SK-N-SH treated with all-trans-retinoic acid at 6 μM for 48 hours (cell line): ENCODE results near the gene THAP2.
"Not testable (repeated sequence)": the region's sequence is repeated elsewhere in the genome, so short reads cannot be mapped to it uniquely, and the experiment has no call there.

Experiments
- ATAC-seq: fragments of 200-7000 bp; cut with Tn5 transposase; 3 replicates; pipeline ENCODE4 v1.9.1; 2020; ENCODE audit warnings: mild to moderate bottlenecking, moderate library complexity
- ARNTL ChIP-seq: fragments of 450-650 bp; formaldehyde crosslinking; IDR thresholded peaks from 2 replicates; pipeline ENCODE4 v1.5.0; 2020; ENCODE audit warnings: low read depth, mild to moderate bottlenecking, moderate library complexity, borderline replicate concordance
- CSDC2 ChIP-seq: fragments of 250-450 bp; sonication (Bioruptor Pico); IDR thresholded peaks from 2 replicates; pipeline ENCODE4 v1.5.0; 2020; ENCODE audit warnings: mild to moderate bottlenecking, moderate library complexity
- ESRRG ChIP-seq: fragments of 250-450 bp; sonication (Bioruptor Pico); IDR thresholded peaks from 2 replicates; pipeline ENCODE4 v1.6.1; 2021; ENCODE audit warnings: mild to moderate bottlenecking
- GLIS3 ChIP-seq: fragments of 250-450 bp; sonication (Bioruptor Pico); IDR thresholded peaks from 2 replicates; pipeline ENCODE4 v1.5.0; 2020; ENCODE audit warnings: mild to moderate bottlenecking, moderate library complexity
- ISL1 ChIP-seq: fragments of 250-450 bp; sonication (Bioruptor Pico); IDR thresholded peaks from 2 replicates; pipeline ENCODE4 v2.1.2; 2022; ENCODE audit warnings: mild to moderate bottlenecking, moderate library complexity
- OSR1 ChIP-seq: fragments of 250-450 bp; sonication (Bioruptor Pico); IDR thresholded peaks from 2 replicates; pipeline ENCODE4 v1.8.0; 2022; ENCODE audit warnings: moderate library complexity, mild to moderate bottlenecking, inconsistent platforms
- POU6F1 ChIP-seq: fragments of 250-450 bp; sonication (Bioruptor Pico); IDR thresholded peaks from 2 replicates; pipeline ENCODE4 v1.8.0; 2021; ENCODE audit warnings: low read depth, mild to moderate bottlenecking, moderate library complexity, borderline replicate concordance
- PPARA ChIP-seq: fragments of 250-450 bp; sonication (Bioruptor Pico); IDR thresholded peaks from 2 replicates; pipeline ENCODE4 v1.5.0; 2020; ENCODE audit warnings: mild to moderate bottlenecking, borderline replicate concordance
- RARB ChIP-seq: fragments of 250-450 bp; sonication (Bioruptor Pico); IDR thresholded peaks from 2 replicates; pipeline ENCODE4 v1.8.0; 2021; ENCODE audit warnings: mild to moderate bottlenecking, moderate library complexity
- SNAI2 ChIP-seq: fragments of 250-450 bp; sonication (Bioruptor Pico); IDR thresholded peaks from 2 replicates; pipeline ENCODE4 v1.5.0; 2020; ENCODE audit warnings: mild to moderate bottlenecking, moderate library complexity
- TCF4 ChIP-seq: fragments of 250-450 bp; sonication (Bioruptor Pico); IDR thresholded peaks from 2 replicates; pipeline ENCODE4 v1.8.0; 2021; ENCODE audit warnings: mild to moderate bottlenecking, moderate library complexity, borderline replicate concordance
- TOX ChIP-seq: fragments of 250-450 bp; sonication (Bioruptor Pico); IDR thresholded peaks from 2 replicates; pipeline ENCODE4 v1.8.0; 2021; ENCODE audit warnings: mild to moderate bottlenecking, moderate library complexity, borderline replicate concordance
- ZFP3 ChIP-seq: fragments of 250-450 bp; sonication (Bioruptor Pico); IDR thresholded peaks from 2 replicates; pipeline ENCODE4 v1.5.0; 2020; ENCODE audit warnings: mild to moderate bottlenecking, moderate library complexity
- ZFP30 ChIP-seq: fragments of 450-650 bp; formaldehyde crosslinking; IDR thresholded peaks from 2 replicates; pipeline ENCODE4 v1.5.0; 2022; ENCODE audit warnings: mild to moderate bottlenecking, moderate library complexity
- ZNF565 ChIP-seq: fragments of 450-650 bp; formaldehyde crosslinking; conservative IDR thresholded peaks from 2 replicates; pipeline ENCODE4 v1.5.0; 2020; ENCODE audit warnings: low read depth, mild to moderate bottlenecking, moderate library complexity
- ZNF70 ChIP-seq: fragments of 450-650 bp; formaldehyde crosslinking; IDR thresholded peaks from 2 replicates; pipeline ENCODE4 v1.5.0; 2020; ENCODE audit warnings: mild to moderate bottlenecking, moderate library complexity
- ZNF8 ChIP-seq: fragments of 450-650 bp; formaldehyde crosslinking; IDR thresholded peaks from 2 replicates; pipeline ENCODE4 v1.5.0; 2020; ENCODE audit warnings: mild to moderate bottlenecking, moderate library complexity
- TF ChIP-seq, protein P1 (sequence below): fragments of 250-450 bp; sonication (Bioruptor Pico); IDR thresholded peaks from 2 replicates; pipeline ENCODE4 v1.5.0; 2020; ENCODE audit warnings: mild to moderate bottlenecking, moderate library complexity
- TF ChIP-seq, protein P2 (sequence below): fragments of 250-450 bp; sonication (Bioruptor Pico); IDR thresholded peaks from 2 replicates; pipeline ENCODE4 v1.5.1; 2021; ENCODE audit warnings: mild to moderate bottlenecking, moderate library complexity
- TF ChIP-seq, protein P3 (sequence below): fragments of 250-450 bp; sonication (Bioruptor Pico); IDR thresholded peaks from 2 replicates; pipeline ENCODE4 v1.8.0; 2020; ENCODE audit warnings: mild to moderate bottlenecking, moderate library complexity, borderline replicate concordance

The THAP2 gene

GRCh38 chr12:71684081-71684480, 20.0 kb downstream of the THAP2 start:
- ATAC-seq: no peak
- TF ChIP-seq CSDC2 (no peak), RARB (CRISPR knock-in tag) (no peak), POU6F1 (CRISPR knock-in tag) (no peak), ISL1 (no peak), PPARA (CRISPR knock-in tag) (no peak), GLIS3 (CRISPR knock-in tag) (no peak), ZNF70 (CRISPR knock-in tag) (no peak), ZFP3 (CRISPR knock-in tag) (no peak)
- TF ChIP-seq, protein P1, sequence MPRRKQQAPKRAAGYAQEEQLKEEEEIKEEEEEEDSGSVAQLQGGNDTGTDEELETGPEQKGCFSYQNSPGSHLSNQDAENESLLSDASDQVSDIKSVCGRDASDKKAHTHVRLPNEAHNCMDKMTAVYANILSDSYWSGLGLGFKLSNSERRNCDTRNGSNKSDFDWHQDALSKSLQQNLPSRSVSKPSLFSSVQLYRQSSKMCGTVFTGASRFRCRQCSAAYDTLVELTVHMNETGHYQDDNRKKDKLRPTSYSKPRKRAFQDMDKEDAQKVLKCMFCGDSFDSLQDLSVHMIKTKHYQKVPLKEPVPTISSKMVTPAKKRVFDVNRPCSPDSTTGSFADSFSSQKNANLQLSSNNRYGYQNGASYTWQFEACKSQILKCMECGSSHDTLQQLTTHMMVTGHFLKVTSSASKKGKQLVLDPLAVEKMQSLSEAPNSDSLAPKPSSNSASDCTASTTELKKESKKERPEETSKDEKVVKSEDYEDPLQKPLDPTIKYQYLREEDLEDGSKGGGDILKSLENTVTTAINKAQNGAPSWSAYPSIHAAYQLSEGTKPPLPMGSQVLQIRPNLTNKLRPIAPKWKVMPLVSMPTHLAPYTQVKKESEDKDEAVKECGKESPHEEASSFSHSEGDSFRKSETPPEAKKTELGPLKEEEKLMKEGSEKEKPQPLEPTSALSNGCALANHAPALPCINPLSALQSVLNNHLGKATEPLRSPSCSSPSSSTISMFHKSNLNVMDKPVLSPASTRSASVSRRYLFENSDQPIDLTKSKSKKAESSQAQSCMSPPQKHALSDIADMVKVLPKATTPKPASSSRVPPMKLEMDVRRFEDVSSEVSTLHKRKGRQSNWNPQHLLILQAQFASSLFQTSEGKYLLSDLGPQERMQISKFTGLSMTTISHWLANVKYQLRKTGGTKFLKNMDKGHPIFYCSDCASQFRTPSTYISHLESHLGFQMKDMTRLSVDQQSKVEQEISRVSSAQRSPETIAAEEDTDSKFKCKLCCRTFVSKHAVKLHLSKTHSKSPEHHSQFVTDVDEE (CRISPR knock-in tag): no peak
- TF ChIP-seq, all 23 proteins: peak for 0

DNA sequence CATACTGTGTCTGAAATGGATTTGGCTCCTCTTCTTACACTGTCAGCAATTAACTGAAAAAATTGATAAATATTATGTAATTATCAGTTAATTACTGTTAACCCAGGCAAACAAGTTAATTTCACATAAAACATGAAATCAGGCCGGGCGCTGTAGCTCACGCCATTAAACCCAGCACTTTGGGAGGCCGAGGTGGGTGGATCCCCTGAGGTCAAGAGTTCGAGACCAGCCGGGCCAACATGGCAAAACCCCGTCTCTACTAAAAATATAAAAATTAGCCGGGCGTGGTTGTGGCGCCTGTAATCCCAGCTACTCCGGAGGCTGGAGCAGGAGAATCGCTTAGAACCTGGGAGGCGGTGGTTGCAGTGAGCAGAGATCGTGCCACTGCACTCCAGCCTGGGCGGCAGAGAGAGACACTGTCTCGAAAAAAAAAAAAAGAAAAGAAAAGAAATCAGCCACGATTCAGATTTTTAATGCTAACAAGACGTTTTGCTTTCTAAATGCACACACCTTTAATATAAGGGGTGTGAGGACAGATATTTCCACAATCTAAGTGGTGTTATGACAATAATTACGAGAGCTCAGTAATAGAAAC, 21.3 kb downstream of the THAP2 start:
- peak; percentile 18 for ATAC-seq
- TF ChIP-seq POU6F1 (CRISPR knock-in tag): no peak

DNA sequence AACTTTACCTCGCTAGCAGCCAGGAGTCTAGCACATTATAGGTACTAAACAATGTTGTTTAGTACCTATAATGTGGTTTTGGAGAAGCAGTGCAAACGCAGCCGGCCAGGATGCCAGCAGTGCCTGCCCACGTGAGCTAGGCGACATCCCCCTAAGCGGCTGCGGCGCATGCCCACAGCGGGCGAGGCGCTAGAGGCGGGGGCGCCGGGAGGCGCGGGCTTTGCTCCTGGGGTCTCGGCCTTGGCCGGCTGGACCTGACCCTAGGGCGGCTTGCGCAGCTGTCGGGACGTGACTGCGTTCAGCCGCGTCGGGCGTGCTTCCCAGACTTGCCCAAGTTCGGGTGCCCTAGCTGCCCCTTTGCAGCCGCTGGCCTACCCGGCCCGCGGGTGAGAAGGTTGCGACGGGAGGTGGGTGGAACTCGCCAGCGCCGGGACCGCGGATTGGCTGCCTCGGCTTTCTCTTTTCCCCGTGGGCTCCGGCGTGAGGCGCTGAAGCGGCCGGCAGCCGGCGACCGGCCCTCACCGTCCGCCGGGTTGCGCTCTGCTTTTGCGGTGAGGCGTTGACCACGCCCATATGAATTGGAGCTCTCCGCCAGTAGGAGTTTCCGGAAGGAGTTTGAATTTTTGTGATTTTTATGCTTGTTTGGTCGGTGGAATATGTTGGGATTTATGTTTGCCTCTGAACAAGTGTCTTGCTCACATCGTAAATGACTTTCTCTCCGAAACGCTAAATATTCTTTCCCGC, 22.0 kb downstream of the THAP2 start, which contains the start of gene TMEM19:
TSS of gene TMEM19 (plus strand) at position 169 of the 744 bp plus-strand sequence. CDS start 599 bp downstream, outside the sequence.
- peak; percentile 98 for ATAC-seq
- TF ChIP-seq TCF4 (CRISPR knock-in tag): no peak
- TF ChIP-seq, all 23 proteins: peak for 0

DNA sequence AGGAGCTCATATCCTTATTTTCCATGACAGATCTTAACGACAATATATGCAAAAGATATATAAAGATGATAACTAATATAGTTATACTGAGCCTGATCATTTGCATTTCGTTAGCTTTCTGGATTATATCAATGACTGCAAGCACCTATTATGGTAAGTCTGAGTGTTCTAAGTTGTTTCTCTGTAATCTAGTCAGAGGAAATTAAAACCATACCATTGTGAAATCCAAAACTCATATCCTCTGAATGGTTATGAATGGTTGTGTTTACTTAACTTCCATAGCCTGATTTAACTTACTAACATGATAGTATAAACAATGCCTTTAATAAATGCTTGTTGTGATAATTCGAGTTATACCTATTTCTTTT, 22.5 kb downstream of the THAP2 start:
- no peak for TF ChIP-seq ESRRG (CRISPR knock-in tag)
- no peak for TF ChIP-seq TOX
- no peak for TF ChIP-seq CSDC2
- TF ChIP-seq ZNF8 (CRISPR knock-in tag): no peak

DNA sequence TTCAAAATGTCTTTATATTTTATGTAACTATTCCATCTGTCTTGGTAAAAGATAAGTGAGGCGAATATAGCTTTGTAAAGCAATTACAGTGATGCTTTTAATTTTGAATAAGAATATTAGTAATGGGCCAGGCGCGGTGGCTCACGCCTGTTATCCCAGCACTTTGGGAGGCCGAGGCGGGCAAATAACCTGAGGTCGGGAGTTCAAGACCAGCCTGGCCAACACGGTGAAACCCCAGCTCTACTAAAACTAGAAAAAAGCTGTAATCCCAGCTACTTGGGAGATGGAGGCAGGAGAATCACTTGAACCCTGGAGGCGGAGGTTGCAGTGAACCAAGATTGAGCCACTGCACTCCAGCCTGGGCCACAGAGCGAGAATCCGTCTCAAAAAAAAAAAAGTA, 23.1 kb downstream of the THAP2 start:
- not testable (repeated sequence) for ATAC-seq

More for the DNA sequence above, 22.5 kb downstream of the THAP2 start:
- ATAC-seq: peak; percentile 19

- no peak for ATAC-seq
- TF ChIP-seq GLIS3 (CRISPR knock-in tag) (no peak), PPARA (CRISPR knock-in tag) (no peak), ZNF565 (no peak), SNAI2 (no peak), ISL1 (no peak), OSR1 (CRISPR knock-in tag) (no peak), CSDC2 (no peak), ZNF8 (CRISPR knock-in tag) (no peak), ARNTL (CRISPR knock-in tag) (no peak), ZNF70 (CRISPR knock-in tag) (no peak), POU6F1 (CRISPR knock-in tag) (no peak), ZFP30 (CRISPR knock-in tag) (no peak), TOX (no peak)
- TF ChIP-seq, protein P2, sequence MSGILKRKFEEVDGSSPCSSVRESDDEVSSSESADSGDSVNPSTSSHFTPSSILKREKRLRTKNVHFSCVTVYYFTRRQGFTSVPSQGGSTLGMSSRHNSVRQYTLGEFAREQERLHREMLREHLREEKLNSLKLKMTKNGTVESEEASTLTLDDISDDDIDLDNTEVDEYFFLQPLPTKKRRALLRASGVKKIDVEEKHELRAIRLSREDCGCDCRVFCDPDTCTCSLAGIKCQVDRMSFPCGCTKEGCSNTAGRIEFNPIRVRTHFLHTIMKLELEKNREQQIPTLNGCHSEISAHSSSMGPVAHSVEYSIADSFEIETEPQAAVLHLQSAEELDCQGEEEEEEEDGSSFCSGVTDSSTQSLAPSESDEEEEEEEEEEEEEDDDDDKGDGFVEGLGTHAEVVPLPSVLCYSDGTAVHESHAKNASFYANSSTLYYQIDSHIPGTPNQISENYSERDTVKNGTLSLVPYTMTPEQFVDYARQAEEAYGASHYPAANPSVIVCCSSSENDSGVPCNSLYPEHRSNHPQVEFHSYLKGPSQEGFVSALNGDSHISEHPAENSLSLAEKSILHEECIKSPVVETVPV (CRISPR knock-in tag): no peak
- TF ChIP-seq, protein P3, sequence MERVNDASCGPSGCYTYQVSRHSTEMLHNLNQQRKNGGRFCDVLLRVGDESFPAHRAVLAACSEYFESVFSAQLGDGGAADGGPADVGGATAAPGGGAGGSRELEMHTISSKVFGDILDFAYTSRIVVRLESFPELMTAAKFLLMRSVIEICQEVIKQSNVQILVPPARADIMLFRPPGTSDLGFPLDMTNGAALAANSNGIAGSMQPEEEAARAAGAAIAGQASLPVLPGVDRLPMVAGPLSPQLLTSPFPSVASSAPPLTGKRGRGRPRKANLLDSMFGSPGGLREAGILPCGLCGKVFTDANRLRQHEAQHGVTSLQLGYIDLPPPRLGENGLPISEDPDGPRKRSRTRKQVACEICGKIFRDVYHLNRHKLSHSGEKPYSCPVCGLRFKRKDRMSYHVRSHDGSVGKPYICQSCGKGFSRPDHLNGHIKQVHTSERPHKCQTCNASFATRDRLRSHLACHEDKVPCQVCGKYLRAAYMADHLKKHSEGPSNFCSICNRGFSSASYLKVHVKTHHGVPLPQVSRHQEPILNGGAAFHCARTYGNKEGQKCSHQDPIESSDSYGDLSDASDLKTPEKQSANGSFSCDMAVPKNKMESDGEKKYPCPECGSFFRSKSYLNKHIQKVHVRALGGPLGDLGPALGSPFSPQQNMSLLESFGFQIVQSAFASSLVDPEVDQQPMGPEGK: no peak
These were observed 25.0 kb downstream of the THAP2 start for GRCh38 chr12:71688961-71689570.
